ENCODE results near the gene SNRPA1.
"Not testable (repeated sequence)": the region's sequence is repeated elsewhere in the genome, so short reads cannot be mapped to it uniquely, and the experiment has no call there.

Gene SNRPA1

DNA sequence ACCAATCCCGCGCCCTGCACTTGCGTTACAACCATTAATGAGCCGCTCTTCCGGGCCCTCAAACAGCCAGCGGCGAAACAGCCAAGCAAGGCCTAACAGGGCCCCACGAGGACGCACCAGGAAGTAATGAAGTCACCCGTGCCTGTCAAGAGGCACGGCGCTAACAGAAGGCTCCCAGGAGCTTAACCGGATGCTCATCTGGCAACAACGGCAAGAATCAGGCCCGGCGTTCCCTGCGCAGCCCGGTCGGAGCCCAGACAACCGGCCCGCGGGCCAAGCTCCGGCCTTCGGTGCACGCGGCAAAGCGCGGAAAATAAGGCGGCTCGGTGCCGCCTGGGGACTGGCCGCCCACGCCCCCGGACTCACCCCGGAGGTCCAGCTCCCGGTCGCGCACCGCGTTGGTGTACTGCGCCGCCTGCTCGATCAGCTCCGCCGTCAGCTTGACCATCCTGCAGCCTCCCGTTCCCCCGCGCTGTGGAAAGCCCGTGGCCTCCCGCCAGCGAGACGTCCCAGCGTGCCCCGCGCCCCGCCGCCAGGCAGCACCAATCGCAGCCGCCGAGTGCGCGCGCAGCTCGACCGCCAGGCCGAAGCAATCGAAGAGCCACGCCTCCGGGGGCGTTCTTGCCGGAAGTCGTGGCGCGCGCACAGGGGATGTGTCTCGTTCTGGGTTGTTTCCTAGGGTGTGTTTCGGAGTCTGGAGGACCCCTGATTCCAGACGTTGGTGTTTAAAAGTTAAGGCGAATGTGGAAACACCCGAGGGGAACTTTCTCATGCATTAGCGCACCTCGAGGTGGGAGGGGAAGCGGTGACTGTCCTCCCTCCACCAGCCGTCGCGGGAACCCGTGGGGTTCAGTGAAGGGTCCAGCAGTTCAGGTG is at the start of gene SNRPA1:
SNRPA1 (minus strand) TSS at position 518 of the 876 bp plus-strand sequence; CDS start at position 448, 70 bp downstream.
- peak; percentile 97 to 99 (median 97) for DNase-seq

DNA sequence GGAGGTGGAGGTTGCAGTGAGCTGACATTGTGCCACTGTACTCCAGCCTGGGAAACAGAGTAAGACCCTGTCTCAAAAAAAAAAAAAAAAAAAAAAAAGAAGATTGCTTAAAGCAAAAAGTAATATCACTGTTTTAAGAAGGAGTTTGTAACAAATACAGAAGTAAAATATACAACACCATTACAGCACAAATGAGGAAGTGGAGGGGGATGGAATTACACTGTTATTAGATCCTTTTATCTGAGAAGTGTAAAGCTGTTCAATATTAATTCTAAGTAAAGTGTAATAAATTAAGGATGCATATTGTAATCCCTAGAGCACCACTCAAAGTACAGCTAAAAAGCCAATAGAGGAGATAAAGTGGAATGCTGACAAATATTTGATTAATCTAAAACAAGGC is 47.0 kb upstream of the SNRPA1 start:
- no peak for DNase-seq

DNA sequence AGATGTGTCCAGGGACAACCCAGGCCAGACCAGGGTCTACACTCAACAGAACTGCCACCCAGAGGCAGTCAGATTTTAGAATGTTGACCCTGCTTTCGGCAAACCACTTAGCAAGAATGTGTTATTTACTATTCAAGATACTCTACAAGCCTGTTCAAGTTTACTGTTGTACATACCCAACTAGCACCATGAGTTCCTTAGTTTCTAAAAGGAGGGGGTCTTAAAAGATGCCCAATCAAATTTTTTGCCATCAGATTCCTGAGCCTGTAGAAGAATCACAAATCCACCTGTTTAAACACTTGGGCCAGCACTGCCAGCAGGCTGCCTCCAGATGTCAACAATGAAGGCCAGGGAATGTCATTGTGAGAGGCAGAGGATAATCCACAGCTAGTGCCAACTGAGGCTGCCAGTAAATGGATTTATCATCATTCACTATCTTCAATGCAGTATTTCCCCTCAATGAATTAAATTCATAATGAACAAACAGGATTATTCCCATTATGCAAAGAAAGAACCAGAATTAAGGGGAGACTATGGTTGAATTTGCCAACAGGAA is 43.5 kb upstream of the SNRPA1 start:
- DNase-seq, result peak in 1 of 3 experiments; percentile 24

GRCh38 chr15:101337976-101338375 is 42.9 kb upstream of the SNRPA1 start:
- no peak for DNase-seq

DNA sequence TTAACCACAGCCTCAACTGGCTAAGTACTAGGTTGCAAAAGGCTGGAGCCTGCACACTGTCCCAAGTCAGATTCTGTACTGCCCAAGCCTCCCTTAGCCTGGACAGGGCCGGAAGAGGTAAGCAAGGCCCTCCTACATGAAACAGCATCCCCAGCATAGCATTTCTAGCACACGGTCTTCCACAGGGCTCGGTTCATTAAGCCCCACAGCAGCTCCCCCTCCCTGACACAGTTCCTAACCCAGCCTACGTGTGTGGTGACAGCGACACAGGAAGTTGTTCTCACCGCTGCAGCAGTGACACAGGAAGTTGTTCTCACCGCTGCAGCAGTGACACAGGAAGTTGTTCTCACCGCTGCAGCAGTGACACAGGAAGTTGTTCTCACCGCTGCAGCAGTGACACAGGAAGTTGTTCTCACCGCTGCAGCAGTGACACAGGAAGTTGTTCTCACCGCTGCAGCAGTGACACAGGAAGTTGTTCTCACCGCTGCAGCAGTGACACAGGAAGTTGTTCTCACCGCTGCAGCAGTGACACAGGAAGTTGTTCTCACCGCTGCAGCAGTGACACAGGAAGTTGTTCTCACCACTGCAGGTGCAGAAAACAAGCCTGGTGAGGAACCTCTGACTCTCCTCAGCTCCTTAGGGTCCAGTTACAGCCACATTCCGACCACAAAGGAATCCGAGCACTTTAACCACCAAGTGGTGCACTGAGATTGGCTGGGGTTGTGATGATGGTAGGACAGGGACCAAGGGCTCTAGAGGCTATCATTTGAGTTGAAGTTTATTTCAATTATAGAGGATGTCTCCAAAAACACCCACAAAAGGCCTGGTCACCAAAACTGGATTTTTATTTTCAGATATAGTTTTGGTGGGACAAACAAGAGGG is 39.1 kb upstream of the SNRPA1 start:
- DNase-seq, result not testable (repeated sequence)

DNA sequence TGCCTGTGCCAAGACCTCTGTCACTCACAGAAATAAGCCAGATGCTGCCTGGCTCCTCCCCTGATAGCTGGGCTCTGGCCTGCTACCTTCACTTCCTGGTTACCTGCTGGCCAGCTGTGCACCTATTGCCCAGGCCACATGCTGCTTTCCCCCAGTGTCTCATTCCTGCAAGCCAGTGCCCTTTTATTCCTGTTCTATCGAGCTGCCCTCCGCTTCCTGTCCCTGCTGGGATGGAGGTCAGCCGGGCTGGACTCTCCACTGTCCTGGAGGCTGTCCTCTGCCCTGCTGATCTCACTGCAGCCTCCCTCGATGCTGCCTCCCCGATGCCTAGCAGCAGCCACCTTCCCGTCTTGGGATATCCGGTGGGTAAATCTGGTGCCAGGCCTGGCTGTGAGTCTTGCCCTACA is 37.0 kb upstream of the SNRPA1 start:
- DNase-seq, result no peak

DNA sequence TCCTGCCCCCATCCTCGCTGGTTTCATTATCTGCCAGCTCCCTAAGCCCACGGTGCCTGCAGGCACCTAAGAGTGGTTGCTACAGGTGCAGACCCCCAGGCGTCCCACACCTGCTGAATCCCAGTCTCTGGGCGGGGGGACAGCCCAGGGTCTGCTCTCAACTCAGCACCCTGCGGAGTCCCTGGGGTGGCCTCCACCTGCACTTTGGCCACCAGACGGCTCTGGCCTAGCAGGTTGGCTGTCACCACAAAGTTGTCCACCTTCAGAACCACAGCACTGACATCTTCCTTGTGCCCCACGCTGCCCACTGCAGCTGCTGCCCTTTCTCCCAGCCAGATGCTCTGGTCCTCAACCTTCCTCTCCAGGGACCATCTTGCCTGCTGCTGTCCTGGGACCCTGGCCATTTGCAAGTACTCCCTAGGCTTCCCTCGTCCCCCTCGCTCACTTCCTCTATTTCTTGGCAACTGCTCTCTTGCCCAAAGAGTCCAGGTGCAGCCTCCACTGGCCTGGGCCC is 34.9 kb upstream of the SNRPA1 start:
- DNase-seq, result peak in 1 of 3 experiments; percentile 16

GRCh38 chr15:101329309-101329863 is 34.3 kb upstream of the SNRPA1 start:
- no peak for DNase-seq

GRCh38 chr15:101328001-101328400 is 33.0 kb upstream of the SNRPA1 start:
- no peak for DNase-seq

GRCh38 chr15:101327147-101327740 is 32.2 kb upstream of the SNRPA1 start:
- no peak for DNase-seq

- DNase-seq, result no peak
These were observed 31.6 kb upstream of the SNRPA1 start for GRCh38 chr15:101326462-101327146.

- DNase-seq, result no peak
These were observed 30.9 kb upstream of the SNRPA1 start for GRCh38 chr15:101326026-101326315.

- no peak for DNase-seq
These were observed 30.4 kb upstream of the SNRPA1 start for GRCh38 chr15:101325263-101326025.

- no peak for DNase-seq
These were observed 29.6 kb upstream of the SNRPA1 start for GRCh38 chr15:101324524-101325177.

DNA sequence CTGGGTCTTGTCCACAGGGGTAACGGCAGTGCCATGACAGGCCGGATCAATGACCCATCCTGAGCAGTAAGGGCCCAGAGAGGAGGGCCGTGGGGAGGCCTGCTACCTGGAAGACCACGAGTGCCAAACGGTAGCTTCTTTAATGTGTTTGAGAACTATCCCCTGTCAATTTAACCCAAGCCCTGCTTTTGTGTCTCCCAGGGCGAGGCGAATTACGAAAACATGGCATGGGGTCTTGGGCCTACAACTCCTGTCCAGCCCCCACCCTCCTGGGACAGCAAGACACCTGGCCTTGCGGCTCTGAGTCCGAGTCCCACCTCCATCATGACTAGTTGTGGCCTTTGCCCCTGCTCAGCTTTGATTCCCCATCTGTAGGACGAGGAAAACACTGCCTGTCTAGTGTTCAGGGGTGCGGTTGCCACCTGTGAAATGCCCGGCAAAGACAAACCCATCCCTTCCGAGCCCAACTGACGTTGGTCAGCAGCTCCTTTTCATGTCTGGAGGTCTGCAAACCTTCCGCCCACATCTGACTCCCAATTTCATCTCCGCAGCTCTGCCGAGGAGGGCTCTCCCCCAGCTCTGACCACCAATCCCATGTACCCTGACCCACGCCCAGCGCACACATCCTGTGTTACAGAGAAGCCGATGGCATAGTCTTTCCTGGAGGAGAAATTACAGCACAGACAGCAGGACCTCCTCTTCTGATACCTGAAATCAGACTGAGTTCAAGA is 28.9 kb upstream of the SNRPA1 start:
- no peak for DNase-seq

- DNase-seq, result no peak
These were observed 27.9 kb upstream of the SNRPA1 start for GRCh38 chr15:101322854-101323477.

GRCh38 chr15:101322016-101322695 is 27.1 kb upstream of the SNRPA1 start:
- DNase-seq, result no peak

DNA sequence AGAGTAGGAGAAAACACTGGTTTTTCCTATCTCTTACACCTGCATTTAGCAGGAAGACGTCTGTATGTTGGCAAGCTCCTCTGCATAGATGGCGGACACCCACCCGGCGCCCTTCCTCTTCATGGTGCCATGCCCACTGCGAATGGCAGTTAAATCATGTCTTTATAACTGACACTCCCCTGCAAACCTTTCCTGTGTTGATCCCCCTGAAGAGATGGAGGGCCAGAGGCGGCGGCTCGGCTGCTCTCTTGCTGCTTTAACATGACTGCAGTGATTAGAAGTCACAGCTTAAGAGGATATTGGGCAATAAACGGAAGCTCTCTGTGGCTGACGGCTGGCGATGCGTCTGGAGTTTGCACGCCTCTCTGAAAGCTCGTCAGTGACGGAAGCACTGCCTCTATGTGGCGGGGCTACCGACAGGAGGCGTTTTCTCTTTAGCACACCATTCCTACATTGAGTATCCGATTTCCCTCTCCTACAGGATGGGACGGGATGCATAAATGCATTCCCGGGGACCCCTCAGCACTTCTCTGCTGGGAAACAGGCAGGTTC is 25.5 kb upstream of the SNRPA1 start:
- DNase-seq, result no peak

Measured in NCI-H1417 (cell line).